GM12891 (cell line): Measurements from ENCODE around the gene NRN1.

Experiments used
- DNase-seq: peaks from one replicate; pipeline ENCODE4 v3.0.0; 2011; ENCODE audit warnings: low spot score; ENCODE audit not compliant: insufficient read length
- FAIRE-seq: peaks from 2 replicates; lab custom pipeline; 2011; peaks lifted over from hg19 to GRCh38; lab: Jason Lieb, UNC
- PAX5 ChIP-seq: IDR thresholded peaks from 2 replicates; pipeline ENCODE4 v1.6.1; 2011; ENCODE audit warnings: low read length, moderate library complexity, mild to moderate bottlenecking; ENCODE audit not compliant: insufficient read depth, severe bottlenecking
- POLR2A ChIP-seq: IDR thresholded peaks from 2 replicates; pipeline ENCODE4 v1.6.1; 2011; ENCODE audit warnings: low read depth, low read length, control low read depth
- POLR2AphosphoS5 ChIP-seq: IDR thresholded peaks from 2 replicates; pipeline ENCODE4 v1.6.1; 2011; ENCODE audit warnings: low read depth, low read length, control low read depth
- POU2F2 ChIP-seq: IDR thresholded peaks from 2 replicates; pipeline ENCODE4 v1.6.1; 2011; ENCODE audit warnings: low read depth, mild to moderate bottlenecking, control low read depth, low read length, moderate library complexity
- SPI1 ChIP-seq: IDR thresholded peaks from 2 replicates; pipeline ENCODE4 v1.6.1; 2011; ENCODE audit warnings: low read depth, low read length, control low read depth
- TAF1 ChIP-seq: IDR thresholded peaks from 2 replicates; pipeline ENCODE4 v1.6.1; 2011; ENCODE audit warnings: low read depth, low read length, control low read depth

NRN1 gene

GRCh38 chr6:6002005-6002847 lies 4.5 kb downstream of the NRN1 start:
- FAIRE-seq = no peak
- DNase-seq = no peak

DNA sequence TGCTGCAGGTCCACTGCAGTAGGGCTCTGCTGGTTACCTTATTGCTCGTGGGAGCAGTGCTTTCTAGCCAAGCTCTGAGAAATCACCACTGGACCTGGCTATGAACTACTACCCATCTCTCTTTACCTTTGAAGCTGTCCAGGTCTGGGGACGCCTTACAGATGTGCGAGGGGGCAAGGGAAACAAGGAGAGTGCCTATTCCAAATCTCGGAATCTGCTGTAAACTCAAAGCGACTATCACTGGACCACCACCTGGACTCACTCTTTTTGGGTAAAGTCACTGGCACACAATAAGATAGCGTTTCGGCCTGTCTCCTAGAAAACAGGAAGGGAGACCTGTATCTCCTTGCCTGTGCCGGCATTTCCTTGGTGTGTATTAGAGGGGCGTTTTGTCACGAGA lies 5.3 kb downstream of the NRN1 start:
- TF ChIP-seq PAX5 = no peak
- no peak for TF ChIP-seq POU2F2
- no peak for TF ChIP-seq POLR2A
- no peak for TF ChIP-seq SPI1
- TF ChIP-seq TAF1 = no peak
- TF ChIP-seq POLR2AphosphoS5 = no peak
- FAIRE-seq = no peak

More at GRCh38 chr6:6002005-6002847, 4.5 kb downstream of the NRN1 start:
- no peak for TF ChIP-seq TAF1
- TF ChIP-seq PAX5 = no peak
- no peak for TF ChIP-seq POU2F2
- TF ChIP-seq POLR2AphosphoS5 = no peak
- no peak for TF ChIP-seq POLR2A
- no peak for TF ChIP-seq SPI1

DNA sequence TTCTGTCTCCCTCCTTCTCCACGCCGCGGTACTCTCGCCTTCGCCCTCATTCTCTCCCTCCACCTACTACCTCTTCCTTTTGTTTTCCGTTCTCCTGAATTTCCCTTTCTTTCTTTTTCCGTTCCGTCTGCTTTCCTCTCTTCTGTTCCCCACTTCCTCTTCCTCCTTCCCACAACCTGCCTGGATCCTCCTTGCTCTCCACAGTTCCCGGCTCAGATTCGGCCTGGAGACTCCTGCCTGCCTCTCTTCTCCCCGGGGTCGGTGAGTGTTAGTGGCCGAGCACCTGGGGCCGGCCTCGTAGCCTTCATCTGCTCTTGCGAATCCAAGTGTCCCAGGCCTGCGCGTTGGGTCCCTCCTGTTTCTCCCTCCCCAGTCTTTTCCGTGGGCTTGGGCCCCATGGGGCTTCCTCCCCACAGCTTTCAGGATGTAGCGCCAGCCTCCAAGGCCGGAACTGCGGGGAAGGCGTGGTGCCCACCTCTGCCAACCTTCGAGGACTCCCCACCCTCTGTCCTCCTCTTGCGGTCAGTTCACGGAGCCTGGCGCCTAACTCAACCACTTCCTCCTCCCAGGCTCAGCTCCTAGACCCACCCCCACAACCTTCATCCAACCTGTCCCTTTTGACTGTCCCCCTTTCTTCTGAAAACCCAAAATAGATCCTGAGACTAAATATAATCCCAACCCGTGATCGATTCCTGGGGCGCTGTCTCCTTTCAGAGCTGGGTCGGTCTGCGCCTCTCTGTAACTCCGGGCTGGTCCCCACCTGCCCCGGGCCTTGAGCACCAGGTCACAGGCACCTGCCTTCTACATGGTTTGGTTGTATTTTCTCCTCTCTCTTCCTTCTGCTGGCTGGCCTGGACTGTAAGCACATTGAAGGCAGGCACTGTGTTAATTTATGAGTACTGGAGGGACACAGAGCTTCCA lies 6.8 kb downstream of the NRN1 start:
- no peak for TF ChIP-seq SPI1
- no peak for TF ChIP-seq PAX5
- TF ChIP-seq TAF1 = no peak
- TF ChIP-seq POLR2AphosphoS5 = no peak
- TF ChIP-seq POU2F2 = no peak
- no peak for TF ChIP-seq POLR2A
- DNase-seq (no peak), FAIRE-seq (no peak)

More for the DNA sequence above, 5.3 kb downstream of the NRN1 start:
- no peak for DNase-seq

DNA sequence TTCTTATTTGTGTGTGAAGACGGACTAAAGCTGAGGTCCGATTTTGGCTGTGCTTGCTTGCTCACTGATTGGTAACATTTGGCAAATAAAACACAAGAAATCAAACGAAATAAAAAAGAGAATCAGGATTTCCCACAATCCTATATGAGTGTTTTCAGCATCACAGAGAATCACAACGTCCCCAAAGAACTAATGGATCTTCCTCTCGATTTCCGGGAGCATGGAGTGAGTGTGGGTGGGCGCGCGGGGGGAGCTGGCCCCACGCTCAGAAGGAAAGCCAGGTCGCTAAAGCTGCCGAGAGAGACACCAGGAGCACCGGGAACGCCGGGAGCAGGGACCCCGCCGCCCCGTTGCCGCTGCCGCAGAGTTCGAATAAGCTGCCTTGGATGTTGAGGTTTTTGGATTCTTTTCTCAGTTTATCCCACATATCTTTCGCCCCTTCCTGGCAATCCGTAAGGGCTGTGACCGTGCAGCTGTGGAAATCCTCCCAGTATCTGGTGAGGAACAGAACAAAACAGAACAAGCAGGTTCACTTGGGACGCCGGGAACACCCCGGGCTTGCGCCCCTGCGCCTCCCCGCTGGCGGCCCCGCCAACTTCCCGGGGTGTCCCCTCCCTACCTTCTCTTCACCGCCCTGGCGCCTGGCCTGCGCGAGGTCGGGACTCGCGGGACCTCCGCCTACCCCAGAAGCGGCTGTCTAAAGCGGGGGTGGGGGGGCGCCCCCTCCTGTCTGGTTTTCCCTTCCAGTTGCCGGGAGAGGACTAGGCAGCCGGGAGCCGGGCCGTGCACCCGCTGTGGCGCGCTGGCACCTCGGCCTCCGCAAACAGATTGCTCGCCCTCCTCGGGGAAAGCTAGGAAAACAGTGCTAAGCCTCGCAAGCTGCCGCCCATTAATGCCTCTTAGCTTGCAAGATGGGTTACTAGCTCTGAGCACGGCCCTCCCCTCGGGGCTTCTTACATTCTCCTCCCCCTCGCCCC lies 7.7 kb downstream of the NRN1 start:
- no peak for FAIRE-seq
- no peak for TF ChIP-seq PAX5
- no peak for TF ChIP-seq SPI1
- TF ChIP-seq TAF1 = no peak
- TF ChIP-seq POLR2A = no peak
- TF ChIP-seq POU2F2 = no peak
- no peak for TF ChIP-seq POLR2AphosphoS5

GRCh38 chr6:5998236-5998635 lies 8.5 kb downstream of the NRN1 start:
- no peak for TF ChIP-seq TAF1
- TF ChIP-seq PAX5 = no peak
- DNase-seq = no peak
- no peak for FAIRE-seq

More for the DNA sequence above, 7.7 kb downstream of the NRN1 start:
- DNase-seq = no peak

GRCh38 chr6:5997420-5997987 lies 9.2 kb downstream of the NRN1 start:
- DNase-seq (no peak), FAIRE-seq (peak; percentile 40)
- no peak for TF ChIP-seq POU2F2
- TF ChIP-seq SPI1 = peak; percentile 36; the same call in 1 of the 2 replicates

GRCh38 chr6:5996714-5997419 lies 9.9 kb downstream of the NRN1 start:
- TF ChIP-seq SPI1 (no peak), POU2F2 (no peak), TAF1 (no peak), POLR2A (no peak), POLR2AphosphoS5 (no peak), PAX5 (no peak)
- no peak for FAIRE-seq
- DNase-seq = no peak

DNA sequence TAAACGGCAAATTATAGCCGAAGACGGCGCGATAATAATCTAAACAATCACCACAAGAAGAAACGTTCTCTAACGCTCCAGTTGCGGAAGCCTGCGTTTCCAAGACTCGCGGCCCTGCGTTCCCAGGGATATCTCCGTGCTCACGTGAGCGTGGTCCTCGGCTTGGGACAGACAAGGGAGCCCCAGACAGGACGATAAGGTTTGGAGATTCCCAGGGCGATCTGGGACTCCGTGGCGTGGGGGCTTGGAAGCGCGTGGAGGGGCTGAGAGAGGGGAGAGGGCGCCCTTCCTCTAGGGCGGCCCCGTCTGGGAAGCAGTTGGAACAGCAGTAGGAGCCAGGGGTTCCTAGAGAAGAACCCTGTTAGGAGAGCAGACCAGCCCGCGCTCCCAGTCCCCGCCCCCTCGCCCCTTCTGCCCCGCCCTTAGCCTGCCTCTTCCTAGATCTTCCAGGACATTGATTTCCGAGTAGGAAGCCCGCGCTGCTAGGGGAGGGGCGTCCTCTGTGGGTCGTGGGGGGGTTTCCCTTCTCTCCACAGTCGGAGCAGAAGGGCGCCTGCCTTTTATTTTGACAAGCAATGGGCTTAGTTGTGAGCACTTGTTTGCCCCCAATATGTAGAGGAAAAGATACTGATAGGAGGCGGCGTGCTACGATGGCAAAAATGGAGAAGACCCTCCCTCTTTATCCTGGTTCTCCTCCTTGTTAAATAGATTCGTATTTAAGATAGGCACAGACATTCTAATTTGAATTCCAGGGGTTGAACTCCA lies 10.6 kb downstream of the NRN1 start:
- TF ChIP-seq POU2F2 (no peak), POLR2A (no peak), POLR2AphosphoS5 (no peak), PAX5 (no peak)
- FAIRE-seq = no peak
- DNase-seq = no peak

DNA sequence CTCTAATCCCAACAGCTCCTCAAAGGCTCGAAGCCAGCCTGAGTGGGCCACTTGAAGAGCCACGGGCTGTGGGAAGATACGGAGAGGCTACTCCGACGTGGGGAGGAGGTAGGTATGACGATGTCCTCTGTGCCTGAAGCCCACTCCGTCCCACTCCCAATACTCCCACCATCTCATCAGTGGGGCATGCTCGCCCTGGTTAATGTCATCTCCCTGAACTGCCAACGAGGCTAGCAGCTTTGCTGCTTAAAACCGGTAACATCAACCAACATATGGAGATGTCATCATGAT lies 11.1 kb downstream of the NRN1 start:
- no peak for DNase-seq
- FAIRE-seq = no peak
- TF ChIP-seq POU2F2 (no peak), TAF1 (no peak), POLR2A (no peak), POLR2AphosphoS5 (no peak), PAX5 (no peak), SPI1 (no peak)
